CD4-positive, alpha-beta T cell treated with Interferon gamma for 1 hour (primary cell): ENCODE measurements around the gene IL17REL.
"Not testable (repeated sequence)": the region's sequence is repeated elsewhere in the genome, so short reads cannot be mapped to it uniquely, and the experiment has no call there.

Source experiments
- DNase-seq: peaks from one replicate; pipeline ENCODE4 v3.0.0-alpha.2; 2020

IL17REL gene

GRCh38 chr22:50001388-50002231, 11.0 kb downstream of the IL17REL start:
- DNase-seq: no peak

DNA sequence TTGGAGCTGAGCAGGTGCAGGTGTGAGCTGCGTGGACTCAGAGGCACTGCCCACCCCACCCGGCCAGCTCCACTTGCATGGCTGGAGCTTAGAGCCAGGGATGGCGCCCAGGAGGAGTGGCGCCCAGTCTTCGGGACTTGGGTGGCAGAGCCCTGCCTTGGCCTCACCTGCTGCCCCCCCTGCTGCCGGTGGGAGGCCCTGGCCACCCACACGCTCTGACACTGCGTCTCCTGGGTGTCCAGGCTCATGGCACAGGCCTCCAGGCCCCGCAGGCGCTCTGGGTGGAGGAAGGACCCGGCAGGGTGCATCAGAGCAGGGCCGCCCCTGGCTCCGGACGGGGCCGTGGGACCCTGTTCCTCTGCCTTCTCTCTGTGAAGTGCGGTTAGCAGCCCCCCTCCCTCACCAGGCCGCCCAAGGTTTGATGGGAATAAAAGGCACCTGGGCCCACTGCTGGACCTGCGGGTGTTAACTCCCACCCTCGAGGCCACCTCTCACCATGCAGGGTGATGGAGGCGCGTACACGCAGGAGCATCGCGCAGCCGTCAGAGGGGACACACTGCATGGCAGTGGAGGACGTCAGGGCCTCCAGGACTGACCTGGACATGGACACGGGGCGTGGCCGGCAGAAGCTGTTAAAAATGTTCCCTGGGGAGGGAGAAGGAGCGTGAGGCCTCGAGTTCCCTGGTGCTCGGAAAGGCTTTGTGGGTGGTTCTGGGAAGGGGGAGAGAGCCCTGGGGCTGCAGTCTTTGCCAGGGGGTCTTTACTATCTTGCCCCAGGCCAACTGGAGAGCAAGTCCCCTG, 11.8 kb downstream of the IL17REL start:
- DNase-seq: no peak

GRCh38 chr22:49999946-50000586, 12.5 kb downstream of the IL17REL start:
- no peak for DNase-seq

DNA sequence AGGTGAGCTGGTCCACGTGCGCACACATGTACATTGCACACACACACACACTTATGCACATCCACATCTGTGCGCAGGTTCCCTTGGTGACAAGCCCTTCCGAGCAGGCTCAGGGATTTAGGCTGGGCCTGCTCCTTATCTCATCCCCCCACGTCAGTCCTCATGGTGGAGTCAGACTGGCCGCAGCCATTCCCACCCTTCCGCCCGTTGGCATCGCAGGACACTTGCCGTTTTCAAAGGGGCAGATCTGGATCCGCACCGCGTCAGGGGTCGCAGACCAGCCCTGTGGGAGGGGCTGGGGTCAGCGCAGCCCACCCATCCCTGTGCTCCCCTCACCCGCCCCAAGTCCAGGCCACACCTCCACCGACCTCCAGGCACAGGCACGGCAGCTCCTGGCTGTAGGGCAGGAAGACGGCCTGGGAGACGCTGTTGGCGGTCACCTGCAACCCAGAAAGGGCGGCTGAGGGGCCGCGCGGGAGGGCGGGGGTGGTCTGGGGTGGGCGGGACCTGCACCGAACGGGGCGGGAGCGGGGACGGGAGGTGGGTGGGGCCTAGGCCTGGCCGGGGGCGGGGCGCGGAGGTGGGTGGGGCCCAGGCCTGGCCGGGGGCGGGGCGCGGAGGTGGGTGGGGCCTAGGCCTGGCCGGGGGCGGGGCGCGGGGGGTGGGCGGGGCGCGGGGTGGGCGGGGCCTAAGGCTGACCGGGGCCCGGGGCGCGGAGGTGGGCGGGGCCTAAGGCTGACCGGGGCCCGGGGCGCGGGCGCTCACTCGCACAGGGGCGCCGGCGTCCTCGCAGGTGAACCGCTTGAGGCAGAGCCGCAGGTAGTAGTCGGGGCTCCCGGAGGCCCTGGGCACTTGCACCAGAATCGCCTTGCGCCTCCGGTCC, 13.3 kb downstream of the IL17REL start:
- no peak for DNase-seq

GRCh38 chr22:49998718-49999062, 13.9 kb downstream of the IL17REL start:
- no peak for DNase-seq

- no peak for DNase-seq
Measured at GRCh38 chr22:49997932-49998717, 14.4 kb downstream of the IL17REL start.

GRCh38 chr22:49997251-49997599, 15.3 kb downstream of the IL17REL start:
- no peak for DNase-seq

DNA sequence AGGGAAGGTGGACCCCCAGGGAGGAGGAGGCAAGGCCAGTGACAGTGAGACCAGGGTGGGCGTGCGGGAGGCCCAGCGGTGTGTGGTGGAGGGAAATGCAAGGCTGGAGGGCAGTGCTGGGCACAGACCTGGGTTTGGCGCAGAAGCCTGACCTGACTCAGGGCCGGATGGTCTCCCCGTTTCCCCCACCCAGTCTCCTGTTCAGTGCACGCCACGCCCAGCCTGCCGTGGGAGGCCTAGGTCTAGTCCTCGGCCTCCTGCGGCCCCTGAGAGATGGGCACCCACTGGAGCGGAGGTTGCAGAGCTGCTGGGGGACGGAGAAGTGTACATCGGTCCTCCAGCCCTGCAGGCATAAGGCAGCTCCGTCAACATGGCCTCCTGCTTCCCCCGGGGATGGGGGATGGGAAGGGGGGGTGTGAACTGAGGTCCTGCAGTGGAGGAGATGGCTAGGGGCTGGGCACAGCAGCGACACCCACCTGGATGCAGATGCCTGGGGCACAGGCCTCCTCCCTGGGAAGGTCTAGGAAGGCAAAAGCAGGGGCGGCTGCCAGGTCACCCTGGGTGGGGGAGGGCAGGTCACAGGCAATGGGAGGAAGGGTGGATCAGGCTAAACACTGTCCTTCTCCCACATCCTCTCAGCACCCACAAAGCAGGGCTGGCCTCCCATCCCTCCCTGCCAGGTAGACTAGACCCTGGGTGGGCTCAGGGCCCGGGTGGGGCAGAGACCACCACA, 15.9 kb downstream of the IL17REL start:
- DNase-seq: no peak

GRCh38 chr22:49996119-49996517, 16.4 kb downstream of the IL17REL start:
- DNase-seq: no peak

- DNase-seq: no peak
Measured at GRCh38 chr22:49995361-49996118, 17.0 kb downstream of the IL17REL start.

- DNase-seq: no peak
Measured at GRCh38 chr22:49995041-49995360, 17.6 kb downstream of the IL17REL start.

DNA sequence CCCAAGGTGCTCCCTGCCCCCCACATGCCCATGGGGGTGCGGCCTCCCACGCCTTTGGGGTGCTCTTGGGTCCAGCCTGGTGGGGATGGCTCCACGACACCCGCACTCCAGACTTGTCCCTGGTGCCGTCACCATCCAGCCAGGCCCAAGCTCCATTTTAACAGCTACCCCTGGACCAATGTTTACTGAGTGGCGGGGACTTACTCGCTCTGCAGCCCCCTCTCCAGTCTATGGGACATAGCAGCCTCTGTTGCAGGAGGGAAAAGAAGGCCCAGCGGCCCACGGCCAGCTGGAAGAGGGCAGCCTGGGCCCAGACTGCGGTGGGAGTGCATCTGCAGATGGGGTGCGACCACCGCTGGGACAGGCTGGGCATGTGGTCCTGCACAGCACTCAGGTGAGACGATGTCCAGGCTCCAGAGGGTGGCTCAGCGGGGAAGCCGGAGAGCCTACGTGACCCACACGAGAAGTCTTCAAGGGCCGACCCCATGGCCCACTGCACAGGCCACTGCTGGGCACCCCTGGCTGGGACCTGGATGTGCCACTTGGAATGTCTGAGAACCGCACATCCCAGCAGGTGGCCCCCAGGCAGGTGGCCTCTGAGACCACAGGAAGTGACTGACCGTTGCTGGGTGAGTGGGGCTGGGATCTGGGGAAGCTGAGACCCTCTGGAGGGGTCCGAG, 18.1 kb downstream of the IL17REL start:
- DNase-seq: no peak

GRCh38 chr22:49993649-49994360, 18.8 kb downstream of the IL17REL start:
- no peak for DNase-seq

- DNase-seq: peak; percentile 73
Measured at GRCh38 chr22:49992921-49993648, 19.5 kb downstream of the IL17REL start.

GRCh38 chr22:49991907-49992533, 20.5 kb downstream of the IL17REL start:
- no peak for DNase-seq

- DNase-seq: no peak
Measured at GRCh38 chr22:49991167-49991566, 21.4 kb downstream of the IL17REL start.

DNA sequence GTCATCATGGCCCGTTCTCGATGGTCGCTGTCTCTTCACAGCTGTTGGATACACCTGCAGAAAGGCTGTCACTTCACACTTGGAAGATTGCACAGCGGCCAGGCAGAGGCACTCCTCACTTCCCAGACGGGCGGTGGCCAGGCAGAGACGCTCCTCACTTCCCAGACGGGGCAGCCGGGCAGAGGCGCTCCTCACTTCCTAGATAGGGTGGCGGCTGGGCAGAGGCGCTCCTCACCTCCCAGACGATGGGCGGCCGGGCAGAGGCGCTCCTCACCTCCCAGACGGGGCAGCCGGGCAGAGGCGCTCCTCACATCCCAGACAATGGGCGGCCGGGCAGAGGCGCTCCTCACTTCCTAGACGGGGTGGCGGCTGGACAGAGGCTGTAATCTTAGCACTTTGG, 22.7 kb downstream of the IL17REL start:
- DNase-seq: not testable (repeated sequence)

DNA sequence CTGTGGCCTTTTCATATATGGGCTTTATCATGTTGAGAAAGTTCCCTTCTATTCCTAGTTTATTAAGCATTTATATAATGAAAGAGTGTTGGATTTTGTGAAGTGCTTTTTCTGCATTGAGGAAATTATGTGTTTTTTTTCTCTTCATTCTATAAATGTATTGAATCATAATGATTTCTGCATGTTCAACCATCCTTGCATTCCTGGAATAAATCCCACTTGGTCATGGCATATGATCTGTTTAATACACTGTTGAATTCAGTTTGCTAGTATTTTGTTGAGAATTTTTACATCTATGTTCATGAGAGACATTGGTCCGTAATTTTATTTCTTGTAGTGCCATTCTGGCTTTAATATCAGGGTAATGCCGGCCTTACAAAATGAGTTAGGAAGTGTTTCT, 26.2 kb downstream of the IL17REL start:
- DNase-seq: no peak
